Esophagus (tissue), 2 donors: ENCODE data around the gene LAMA5. TPM values are rescaled to one million over a fixed set of nuclear protein-coding genes. Genes with fewer than 3 reads are reported as not detected.

Experiments used
- H3K27ac ChIP-seq, 2 donors: one replicate each; pipeline ENCODE4 v1.5.1; 2013; ENCODE audit warnings: low read depth in 2 of 2, mild to moderate bottlenecking in 2 of 2, inconsistent platforms in 1 of 2, low read length in 1 of 2, moderate library complexity in 1 of 2
- H3K27me3 ChIP-seq, 2 donors: one replicate each; pipeline ENCODE4 v1.6.1; 2013; ENCODE audit warnings: low read length in 2 of 2, control low read depth in 1 of 2, mild to moderate bottlenecking in 1 of 2; ENCODE audit not compliant: insufficient read depth in 2 of 2, control insufficient read depth in 1 of 2
- H3K36me3 ChIP-seq, 2 donors: one replicate each; pipeline ENCODE4 v1.6.1; 2013; ENCODE audit warnings: low read length in 1 of 2; ENCODE audit not compliant: control insufficient read depth in 2 of 2, insufficient read depth in 2 of 2
- H3K4me1 ChIP-seq, 2 donors: one replicate each; pipeline ENCODE4 v1.6.1; 2013; ENCODE audit warnings: low read length in 1 of 2; ENCODE audit not compliant: control insufficient read depth in 2 of 2, insufficient read depth in 2 of 2
- H3K4me3 ChIP-seq, 2 donors: one replicate each; pipeline ENCODE4 v1.5.1; 2013; ENCODE audit warnings: low read length in 2 of 2, mild to moderate bottlenecking in 2 of 2, low read depth in 1 of 2, moderate library complexity in 1 of 2
- H3K9me3 ChIP-seq, 2 donors: one replicate each; pipeline ENCODE4 v1.6.1; 2013; ENCODE audit warnings: mild to moderate bottlenecking in 2 of 2, low read depth in 1 of 2, low read length in 1 of 2, moderate library complexity in 1 of 2; ENCODE audit not compliant: control insufficient read depth in 2 of 2, insufficient read depth in 1 of 2
- WGBS, 2 donors: extraction: QIAGEN DNeasy Blood & Tissue Kit; methylation state at CpG; one replicate each; pipeline ENCODE4 v1.1.7; 2013; 5-methylcytosine and 5-hydroxymethylcytosine counted together
- polyA plus RNA-seq, 2 donors: library from polyadenylated mRNA; stranded (reverse); fragments of 200-250 nt; gene quantifications; one replicate each; pipeline ENCODE4 v1.2.3, GENCODE V29; 2013
- donor health status: healthy with polysubstance abuse.
- donor health status: Bipolar disorder and iron deficiency.

Gene LAMA5
- polyA plus RNA-seq, 2 donors, result 79.9 to 329 TPM

GRCh38 chr20:62364911-62365736 is 2.0 kb downstream of the LAMA5 start:
- WGBS, 2 donors, result 30 to 46% methylated on average over 27 of the region's 27 CpGs
- peaks cover 32 to 72% of the 10 kb centered on the region in 2 donors for H3K4me1 ChIP-seq

DNA sequence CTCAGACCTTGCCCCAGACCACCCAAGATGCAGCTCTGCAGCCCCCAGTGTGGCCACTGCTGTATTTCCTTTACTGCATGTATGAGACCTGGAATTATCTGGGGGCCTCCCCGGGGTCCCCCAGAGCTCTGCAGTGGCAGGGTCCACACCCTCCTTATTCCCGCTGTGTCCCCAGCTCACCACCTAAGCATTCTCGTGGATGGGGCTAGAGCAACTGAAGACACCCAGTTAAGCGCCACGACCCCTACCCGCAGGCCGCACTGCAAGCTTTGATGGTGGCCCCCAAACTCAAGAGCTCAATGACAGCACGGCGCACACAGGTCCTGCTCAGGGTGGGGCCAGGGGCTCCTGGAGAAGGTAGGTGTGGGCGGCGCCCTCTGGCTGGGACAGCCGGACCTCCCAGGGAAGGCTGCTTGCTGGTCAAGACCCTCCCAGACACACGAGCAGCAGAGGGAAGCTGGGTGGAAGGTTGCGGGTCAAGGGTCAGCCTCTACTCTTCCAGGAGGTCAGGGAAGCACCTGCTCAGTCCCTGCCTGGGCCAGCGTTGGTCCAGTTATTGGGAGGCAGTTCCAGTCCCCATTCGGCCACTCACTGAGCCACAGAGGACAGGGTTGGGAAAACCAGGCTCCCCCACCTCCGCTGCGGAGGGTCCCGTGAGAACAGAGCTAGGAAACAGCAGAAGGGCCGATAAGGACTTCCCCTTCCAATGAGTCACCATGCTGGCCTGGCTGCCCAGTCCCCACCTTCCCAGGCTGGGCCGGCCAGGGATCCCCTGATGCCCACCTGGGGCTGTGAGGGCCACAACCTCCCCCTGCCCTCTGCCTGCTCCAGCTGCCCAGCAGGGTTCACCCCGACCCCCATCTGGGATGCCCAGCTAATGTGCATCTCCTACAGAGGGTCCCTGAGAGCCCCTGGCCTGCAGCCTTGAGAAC is 2.9 kb downstream of the LAMA5 start:
- H3K27me3 ChIP-seq, result no peaks in the 10 kb centered on the region
- H3K4me3 ChIP-seq, result peak overlapping the region; percentile 2 to 36
- 50 to 66% methylated on average over 22 of the region's 22 CpGs for WGBS, 2 donors
- H3K9me3 ChIP-seq, result no peaks in the 10 kb centered on the region
- H3K36me3 ChIP-seq, result peaks cover 0 to 10% of the 10 kb centered on the region in 2 donors
- peak overlapping the region; percentile 78 to 91 for H3K27ac ChIP-seq
- peaks cover 35 to 72% of the 10 kb centered on the region in 2 donors for H3K4me1 ChIP-seq

More at GRCh38 chr20:62364911-62365736, 2.0 kb downstream of the LAMA5 start:
- H3K36me3 ChIP-seq, result peaks cover 0 to 10% of the 10 kb centered on the region in 2 donors
- no peaks in the 10 kb centered on the region for H3K27me3 ChIP-seq
- no peaks in the 10 kb centered on the region for H3K9me3 ChIP-seq
- peak overlapping the region; percentile 36 to 72 for H3K4me3 ChIP-seq
- H3K27ac ChIP-seq, result peak overlapping the region; percentile 78 to 91

DNA sequence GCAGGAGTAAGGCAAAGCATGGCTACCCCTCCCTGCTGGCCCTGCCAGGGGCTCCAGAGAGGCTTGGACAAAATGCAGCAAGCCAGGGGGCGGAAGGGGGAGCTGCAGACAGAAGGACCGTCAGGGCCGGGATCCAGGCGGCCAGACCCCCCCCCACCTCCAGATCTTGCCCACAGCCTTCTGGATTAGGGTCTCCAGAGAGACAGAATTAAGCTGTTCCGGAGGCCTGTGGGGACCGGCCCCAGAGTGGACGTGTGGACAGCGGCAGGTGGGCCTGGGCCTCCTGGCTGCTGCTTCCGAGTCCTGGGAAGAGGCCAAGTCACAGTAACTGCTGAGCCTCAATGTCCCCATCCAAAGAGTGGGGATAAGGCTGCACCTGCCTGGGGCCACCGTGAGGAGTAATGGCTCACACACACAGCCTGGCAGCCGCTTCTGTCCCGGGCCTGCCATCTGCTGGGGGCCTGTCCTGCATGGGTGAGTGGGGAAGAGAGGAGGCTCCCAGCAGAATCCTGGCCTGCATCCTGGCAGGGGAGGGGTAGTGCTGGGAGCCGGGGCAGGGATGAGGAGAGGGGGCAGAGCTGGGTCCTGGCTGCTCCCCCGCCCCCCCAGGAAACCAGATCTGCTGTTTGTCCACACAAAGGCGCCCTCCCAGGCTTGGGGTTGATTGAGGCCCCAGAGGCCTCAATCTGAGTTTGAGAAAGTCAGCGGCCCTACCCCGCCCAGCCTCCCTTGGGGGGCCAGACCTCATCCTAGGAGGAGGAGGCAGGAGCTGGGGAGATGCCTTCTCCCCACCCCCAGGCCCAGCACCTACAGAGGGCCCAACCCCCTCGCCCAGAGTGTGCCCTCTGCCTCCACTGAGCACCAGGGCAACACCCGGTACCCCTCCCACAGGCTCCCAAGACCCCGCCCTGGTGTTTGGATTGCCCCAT is 3.9 kb downstream of the LAMA5 start:
- H3K4me1 ChIP-seq, result peaks cover 30 to 74% of the 10 kb centered on the region in 2 donors
- H3K4me3 ChIP-seq, result no peak overlapping the region
- 43 to 63% methylated on average over 20 of the region's 20 CpGs for WGBS, 2 donors

GRCh38 chr20:62362590-62362940 is 4.5 kb downstream of the LAMA5 start:
- 43 to 46% methylated on average over 13 of the region's 13 CpGs for WGBS, 2 donors
- Histone ChIP-seq H3K27ac (peak overlapping the region in 1 of 2 donors; percentile 88), H3K36me3 (peaks cover 0 to 10% of the 10 kb centered on the region in 2 donors), H3K4me1 (peaks cover 29 to 74% of the 10 kb centered on the region in 2 donors), H3K27me3 (no peaks in the 10 kb centered on the region), H3K9me3 (no peaks in the 10 kb centered on the region), H3K4me3 (no peak overlapping the region)

More for the DNA sequence above, 3.9 kb downstream of the LAMA5 start:
- peaks cover 0 to 10% of the 10 kb centered on the region in 2 donors for H3K36me3 ChIP-seq
- no peaks in the 10 kb centered on the region for H3K9me3 ChIP-seq
- H3K27ac ChIP-seq, result peak overlapping the region; percentile 55 to 91
- H3K27me3 ChIP-seq, result no peaks in the 10 kb centered on the region

GRCh38 chr20:62361799-62362589 is 5.1 kb downstream of the LAMA5 start:
- peaks cover 0 to 10% of the 10 kb centered on the region in 2 donors for H3K36me3 ChIP-seq
- 54% methylated on average over 33 to 34 of the region's 34 CpGs for WGBS, 2 donors
- peak overlapping the region; percentile 62 to 88 for H3K27ac ChIP-seq
- H3K4me1 ChIP-seq, result peaks cover 35 to 76% of the 10 kb centered on the region in 2 donors
- H3K9me3 ChIP-seq, result no peaks in the 10 kb centered on the region
- no peaks in the 10 kb centered on the region for H3K27me3 ChIP-seq
- H3K4me3 ChIP-seq, result no peak overlapping the region

GRCh38 chr20:62360854-62361798 is 6.0 kb downstream of the LAMA5 start:
- Histone ChIP-seq H3K27ac (peak overlapping the region; percentile 62 to 88), H3K4me3 (no peak overlapping the region), H3K4me1 (peaks cover 35 to 81% of the 10 kb centered on the region in 2 donors), H3K9me3 (no peaks in the 10 kb centered on the region), H3K36me3 (peaks cover 0 to 10% of the 10 kb centered on the region in 2 donors), H3K27me3 (no peaks in the 10 kb centered on the region)
- 31 to 53% methylated on average over 25 of the region's 25 CpGs for WGBS, 2 donors

DNA sequence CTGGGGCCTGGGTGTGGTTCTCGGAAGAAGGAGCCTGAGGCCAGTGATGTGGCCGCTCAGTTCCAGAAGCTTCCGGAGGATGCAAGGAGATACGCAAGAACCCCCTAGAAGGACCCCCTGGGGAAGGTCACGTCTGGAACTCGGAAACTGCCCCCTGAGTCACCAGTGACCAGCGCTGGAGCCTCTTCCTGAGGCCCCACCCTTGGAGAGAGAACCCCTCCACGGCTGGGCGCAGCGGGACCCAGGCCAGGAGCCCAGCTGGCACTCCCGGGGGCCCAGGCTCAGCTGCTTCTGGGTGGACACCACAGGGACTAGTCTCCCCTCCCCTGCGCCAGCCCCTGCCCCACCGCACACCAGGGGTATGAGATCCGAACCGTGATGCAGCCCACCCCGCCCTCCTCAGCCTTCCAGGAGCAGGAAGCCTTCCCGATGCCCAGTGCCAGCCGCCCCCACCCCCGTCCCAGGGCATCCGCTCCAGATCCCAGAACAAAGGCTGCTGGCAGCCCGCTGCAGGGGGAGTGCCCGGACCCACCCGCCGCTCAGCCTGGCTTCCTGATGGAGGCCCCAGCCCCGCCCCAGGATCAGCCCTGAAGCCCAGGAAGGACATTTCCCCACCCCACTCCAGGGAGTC is 7.5 kb downstream of the LAMA5 start:
- 27 to 45% methylated on average over 24 to 25 of the region's 25 CpGs for WGBS, 2 donors
- peaks cover 0 to 12% of the 10 kb centered on the region in 2 donors for H3K36me3 ChIP-seq
- no peaks in the 10 kb centered on the region for H3K27me3 ChIP-seq
- H3K27ac ChIP-seq, result peak overlapping the region; percentile 66 to 87
- H3K4me3 ChIP-seq, result no peak overlapping the region
- no peaks in the 10 kb centered on the region for H3K9me3 ChIP-seq
- peaks cover 46 to 89% of the 10 kb centered on the region in 2 donors for H3K4me1 ChIP-seq
